ENCODE data around the gene MRPS30.
"Not testable (repeated sequence)": the region's sequence is repeated elsewhere in the genome, so short reads cannot be mapped to it uniquely, and the experiment has no call there.

The MRPS30 gene

GRCh38 chr5:44808435-44809214 lies at the start of gene MRPS30:
TSS of gene MRPS30 (plus strand) at chr5:44808947. CDS start at chr5:44808963, 16 bp downstream.
- Histone ChIP-seq H3K9me3 (ENCODE audit: control insufficient read depth, low read depth, low read length) (no peaks in the 10 kb centered on the region), H3K4me1 (ENCODE audit: control insufficient read depth, low read depth, low read length) (peaks cover 8% of the 10 kb centered on the region), H3K27ac (ENCODE audit: low read length) (peak within 1 kb of the TSS; percentile 79), H3K36me3 (ENCODE audit: control insufficient read depth, low read depth, low read length) (peaks cover 28% of the 10 kb centered on the region), H3K27me3 (ENCODE audit: control insufficient read depth, insufficient read depth, low read length) (no peaks in the 10 kb centered on the region), H3K9ac (ENCODE audit: low read length) (peak within 1 kb of the TSS; percentile 94), H3K4me3 (ENCODE audit: low read length) (peak within 1 kb of the TSS; percentile 99)

- Histone ChIP-seq H3K27me3 (ENCODE audit: control insufficient read depth, insufficient read depth, low read length) (no peaks in the 10 kb centered on the region), H3K9ac (ENCODE audit: low read length) (no peak overlapping the region), H3K4me1 (ENCODE audit: control insufficient read depth, low read depth, low read length) (no peaks in the 10 kb centered on the region), H3K27ac (ENCODE audit: low read length) (no peak overlapping the region), H3K4me3 (ENCODE audit: low read length) (no peak overlapping the region), H3K36me3 (ENCODE audit: control insufficient read depth, low read depth, low read length) (no peaks in the 10 kb centered on the region), H3K9me3 (ENCODE audit: control insufficient read depth, low read depth, low read length) (no peaks in the 10 kb centered on the region)
Observed at GRCh38 chr5:44769200-44769876, 39.4 kb upstream of the MRPS30 start.

GRCh38 chr5:44769877-44770209 lies 38.9 kb upstream of the MRPS30 start:
- H3K36me3 ChIP-seq (ENCODE audit: control insufficient read depth, low read depth, low read length): no peaks in the 10 kb centered on the region
- H3K4me3 ChIP-seq (ENCODE audit: low read length): no peak overlapping the region
- H3K27ac ChIP-seq (ENCODE audit: low read length): no peak overlapping the region
- H3K9me3 ChIP-seq (ENCODE audit: control insufficient read depth, low read depth, low read length): no peaks in the 10 kb centered on the region
- no peak overlapping the region for H3K9ac ChIP-seq (ENCODE audit: low read length)
- H3K27me3 ChIP-seq (ENCODE audit: control insufficient read depth, insufficient read depth, low read length): no peaks in the 10 kb centered on the region
- no peaks in the 10 kb centered on the region for H3K4me1 ChIP-seq (ENCODE audit: control insufficient read depth, low read depth, low read length)

- H3K4me3 ChIP-seq (ENCODE audit: low read length): no peak overlapping the region
- no peak overlapping the region for H3K9ac ChIP-seq (ENCODE audit: low read length)
- no peaks in the 10 kb centered on the region for H3K9me3 ChIP-seq (ENCODE audit: control insufficient read depth, low read depth, low read length)
- H3K4me1 ChIP-seq (ENCODE audit: control insufficient read depth, low read depth, low read length): no peaks in the 10 kb centered on the region
- H3K36me3 ChIP-seq (ENCODE audit: control insufficient read depth, low read depth, low read length): no peaks in the 10 kb centered on the region
- H3K27me3 ChIP-seq (ENCODE audit: control insufficient read depth, insufficient read depth, low read length): no peaks in the 10 kb centered on the region
- H3K27ac ChIP-seq (ENCODE audit: low read length): no peak overlapping the region
Observed at GRCh38 chr5:44770780-44771717, 37.7 kb upstream of the MRPS30 start.

GRCh38 chr5:44772397-44772796 lies 36.4 kb upstream of the MRPS30 start:
- not testable (repeated sequence) for H3K36me3 ChIP-seq (ENCODE audit: control insufficient read depth, low read depth, low read length); H3K9ac ChIP-seq (ENCODE audit: low read length); H3K4me1 ChIP-seq (ENCODE audit: control insufficient read depth, low read depth, low read length); H3K27ac ChIP-seq (ENCODE audit: low read length); H3K27me3 ChIP-seq (ENCODE audit: control insufficient read depth, insufficient read depth, low read length); H3K9me3 ChIP-seq (ENCODE audit: control insufficient read depth, low read depth, low read length); H3K4me3 ChIP-seq (ENCODE audit: low read length)

- Histone ChIP-seq H3K27ac (ENCODE audit: low read length) (no peak overlapping the region), H3K4me1 (ENCODE audit: control insufficient read depth, low read depth, low read length) (no peaks in the 10 kb centered on the region), H3K36me3 (ENCODE audit: control insufficient read depth, low read depth, low read length) (no peaks in the 10 kb centered on the region), H3K9ac (ENCODE audit: low read length) (no peak overlapping the region), H3K27me3 (ENCODE audit: control insufficient read depth, insufficient read depth, low read length) (no peaks in the 10 kb centered on the region), H3K4me3 (ENCODE audit: low read length) (no peak overlapping the region), H3K9me3 (ENCODE audit: control insufficient read depth, low read depth, low read length) (no peaks in the 10 kb centered on the region)
Observed at GRCh38 chr5:44774279-44774880, 34.4 kb upstream of the MRPS30 start.

DNA sequence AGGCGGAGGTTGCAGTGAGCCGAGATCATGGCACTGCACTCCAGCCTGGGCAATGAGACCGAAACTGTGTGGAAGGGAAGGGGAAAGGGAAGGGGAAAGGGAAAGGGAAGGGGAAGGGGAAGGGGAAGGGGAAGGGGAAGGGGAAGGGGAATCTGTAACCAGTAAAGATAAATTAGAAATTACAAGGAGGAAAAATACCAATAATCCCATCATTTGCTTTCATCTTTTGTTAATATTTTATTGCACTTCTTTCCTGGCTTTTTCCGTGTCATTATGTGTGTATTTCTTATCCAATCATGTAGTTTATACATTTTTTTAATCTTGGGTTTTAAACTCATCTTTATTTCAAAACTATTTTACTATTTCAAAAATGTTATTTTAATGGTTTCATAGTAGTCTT lies 29.6 kb upstream of the MRPS30 start:
- Histone ChIP-seq H3K27ac (ENCODE audit: low read length) (no peak overlapping the region), H3K9me3 (ENCODE audit: control insufficient read depth, low read depth, low read length) (no peaks in the 10 kb centered on the region), H3K36me3 (ENCODE audit: control insufficient read depth, low read depth, low read length) (no peaks in the 10 kb centered on the region), H3K4me1 (ENCODE audit: control insufficient read depth, low read depth, low read length) (no peaks in the 10 kb centered on the region), H3K4me3 (ENCODE audit: low read length) (no peak overlapping the region), H3K9ac (ENCODE audit: low read length) (no peak overlapping the region), H3K27me3 (ENCODE audit: control insufficient read depth, insufficient read depth, low read length) (no peaks in the 10 kb centered on the region)

DNA sequence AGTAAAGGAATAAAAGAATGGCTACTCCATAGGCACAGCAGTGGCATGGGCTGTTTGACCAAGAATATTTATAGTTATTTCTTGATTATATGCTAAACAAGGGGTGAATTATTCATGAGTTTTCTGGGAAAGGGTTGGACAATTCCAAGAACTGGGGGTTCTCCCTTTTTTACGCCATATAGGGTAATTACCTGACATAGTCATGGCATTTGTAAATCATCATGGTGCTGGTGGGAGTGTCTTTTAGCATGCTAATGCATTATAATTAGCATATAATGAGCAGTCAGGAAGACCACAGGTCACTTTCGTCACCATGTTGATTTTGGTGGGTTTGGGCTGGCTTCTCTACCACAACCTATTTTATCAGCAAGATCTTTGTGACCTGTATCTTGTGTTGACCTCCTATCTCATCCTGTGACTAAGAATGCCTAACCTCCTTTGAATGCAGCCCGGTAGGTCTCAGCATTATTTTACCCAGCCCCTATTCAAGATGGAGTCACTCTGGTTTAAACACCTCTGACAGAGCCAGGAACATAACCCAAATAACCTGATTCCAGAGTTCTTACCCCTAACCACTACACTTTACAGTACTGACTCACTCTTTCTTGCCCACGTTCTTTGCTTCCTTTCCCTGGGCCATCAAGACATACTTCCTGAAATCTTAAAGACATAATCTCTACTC lies 25.0 kb upstream of the MRPS30 start:
- H3K9me3 ChIP-seq (ENCODE audit: control insufficient read depth, low read depth, low read length): peaks cover 20% of the 10 kb centered on the region
- H3K27me3 ChIP-seq (ENCODE audit: control insufficient read depth, insufficient read depth, low read length): no peaks in the 10 kb centered on the region
- H3K4me1 ChIP-seq (ENCODE audit: control insufficient read depth, low read depth, low read length): no peaks in the 10 kb centered on the region
- H3K9ac ChIP-seq (ENCODE audit: low read length): no peak overlapping the region
- H3K4me3 ChIP-seq (ENCODE audit: low read length): no peak overlapping the region
- H3K36me3 ChIP-seq (ENCODE audit: control insufficient read depth, low read depth, low read length): no peaks in the 10 kb centered on the region
- H3K27ac ChIP-seq (ENCODE audit: low read length): no peak overlapping the region

- H3K27ac ChIP-seq (ENCODE audit: low read length): no peak overlapping the region
- H3K27me3 ChIP-seq (ENCODE audit: control insufficient read depth, insufficient read depth, low read length): no peaks in the 10 kb centered on the region
- H3K4me3 ChIP-seq (ENCODE audit: low read length): no peak overlapping the region
- no peaks in the 10 kb centered on the region for H3K4me1 ChIP-seq (ENCODE audit: control insufficient read depth, low read depth, low read length)
- H3K9me3 ChIP-seq (ENCODE audit: control insufficient read depth, low read depth, low read length): peaks cover 27% of the 10 kb centered on the region
- H3K9ac ChIP-seq (ENCODE audit: low read length): no peak overlapping the region
- H3K36me3 ChIP-seq (ENCODE audit: control insufficient read depth, low read depth, low read length): no peaks in the 10 kb centered on the region
Observed at GRCh38 chr5:44787731-44788130, 21.0 kb upstream of the MRPS30 start.

- peaks cover 37% of the 10 kb centered on the region for H3K9me3 ChIP-seq (ENCODE audit: control insufficient read depth, low read depth, low read length)
- not testable (repeated sequence) for H3K4me3 ChIP-seq (ENCODE audit: low read length)
Observed at GRCh38 chr5:44789372-44789995, 19.3 kb upstream of the MRPS30 start.

More at GRCh38 chr5:44789372-44789995, 19.3 kb upstream of the MRPS30 start:
- not testable (repeated sequence) for H3K4me1 ChIP-seq (ENCODE audit: control insufficient read depth, low read depth, low read length); H3K36me3 ChIP-seq (ENCODE audit: control insufficient read depth, low read depth, low read length); H3K27me3 ChIP-seq (ENCODE audit: control insufficient read depth, insufficient read depth, low read length); H3K27ac ChIP-seq (ENCODE audit: low read length); H3K9ac ChIP-seq (ENCODE audit: low read length)
